ENCODE results near the gene RASSF7.

The RASSF7 gene

DNA sequence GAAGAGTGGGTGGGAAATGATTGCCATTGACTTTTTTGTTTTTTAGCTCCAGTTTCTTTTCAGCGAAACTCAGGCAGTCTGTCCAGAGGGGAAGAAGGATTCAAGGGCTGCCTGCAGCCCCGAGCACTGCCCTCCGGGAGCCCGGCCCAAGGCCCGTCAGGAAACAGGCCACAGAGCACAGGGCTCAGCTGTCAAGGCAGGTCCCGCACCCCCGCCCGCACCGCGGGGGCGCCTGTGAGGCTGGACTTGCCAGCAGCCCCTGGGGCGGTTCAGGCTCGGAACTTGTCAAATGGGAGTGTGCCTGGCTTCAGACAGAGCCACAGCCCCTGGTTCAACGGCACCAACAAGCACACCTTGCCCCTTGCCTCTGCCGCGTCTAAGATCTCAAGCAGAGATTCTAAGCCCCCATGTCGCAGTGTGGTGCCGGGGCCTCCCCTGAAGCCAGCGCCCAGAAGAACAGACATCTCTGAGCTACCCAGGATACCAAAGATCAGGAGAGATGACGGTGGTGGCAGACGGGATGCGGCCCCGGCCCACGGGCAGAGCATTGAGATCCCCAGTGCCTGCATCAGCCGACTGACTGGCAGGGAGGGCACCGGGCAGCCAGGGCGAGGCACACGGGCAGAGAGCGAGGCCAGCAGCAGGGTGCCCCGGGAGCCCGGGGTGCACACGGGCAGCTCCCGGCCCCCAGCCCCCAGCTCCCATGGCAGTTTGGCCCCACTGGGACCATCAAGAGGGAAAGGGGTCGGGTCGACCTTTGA lies 46.4 kb downstream of the RASSF7 start:
- in situ Hi-C loops (cut with HindIII; ENCODE audit: low sequenced_read_pairs), result no loop called here

GRCh38 chr11:607971-608659 lies 47.3 kb downstream of the RASSF7 start:
- in situ Hi-C loops (cut with HindIII; ENCODE audit: low sequenced_read_pairs), result no loop called here

- in situ Hi-C loops (cut with HindIII; ENCODE audit: low sequenced_read_pairs), result no loop called here
These were observed 48.1 kb downstream of the RASSF7 start for GRCh38 chr11:608791-609251.

GRCh38 chr11:609341-609811 lies 48.6 kb downstream of the RASSF7 start:
- in situ Hi-C loops (cut with HindIII; ENCODE audit: low sequenced_read_pairs), result no loop called here

DNA sequence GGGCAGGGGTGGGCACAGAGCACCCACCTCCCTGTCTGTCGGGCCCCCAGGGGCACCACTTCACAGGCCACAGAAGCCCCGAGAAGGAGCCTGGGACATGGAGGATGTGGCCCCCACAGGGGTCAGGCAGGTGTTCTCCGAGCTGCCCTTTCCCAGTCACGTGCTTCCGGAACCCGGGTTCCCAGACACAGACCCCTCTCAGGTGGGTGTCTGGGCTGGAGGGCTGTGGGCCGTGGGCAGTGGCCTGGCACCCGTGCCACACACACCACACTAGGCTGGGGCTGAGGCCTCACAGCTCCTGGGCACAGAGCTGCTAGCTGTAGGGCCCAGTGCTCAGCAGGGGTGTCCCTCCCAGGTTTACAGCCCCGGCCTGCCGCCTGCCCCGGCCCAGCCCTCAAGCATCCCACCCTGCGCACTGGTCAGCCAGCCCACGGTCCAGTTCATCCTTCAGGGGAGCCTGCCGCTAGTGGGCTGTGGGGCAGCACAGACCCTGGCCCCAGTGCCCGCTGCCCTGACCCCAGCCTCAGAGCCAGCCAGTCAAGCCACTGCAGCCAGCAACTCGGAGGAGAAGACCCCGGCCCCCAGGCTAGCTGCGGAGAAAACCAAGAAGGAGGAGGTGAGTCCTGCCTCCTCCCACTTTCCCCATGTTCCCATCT lies 49.5 kb downstream of the RASSF7 start:
- in situ Hi-C loops (cut with HindIII; ENCODE audit: low sequenced_read_pairs), result no loop called here

DNA sequence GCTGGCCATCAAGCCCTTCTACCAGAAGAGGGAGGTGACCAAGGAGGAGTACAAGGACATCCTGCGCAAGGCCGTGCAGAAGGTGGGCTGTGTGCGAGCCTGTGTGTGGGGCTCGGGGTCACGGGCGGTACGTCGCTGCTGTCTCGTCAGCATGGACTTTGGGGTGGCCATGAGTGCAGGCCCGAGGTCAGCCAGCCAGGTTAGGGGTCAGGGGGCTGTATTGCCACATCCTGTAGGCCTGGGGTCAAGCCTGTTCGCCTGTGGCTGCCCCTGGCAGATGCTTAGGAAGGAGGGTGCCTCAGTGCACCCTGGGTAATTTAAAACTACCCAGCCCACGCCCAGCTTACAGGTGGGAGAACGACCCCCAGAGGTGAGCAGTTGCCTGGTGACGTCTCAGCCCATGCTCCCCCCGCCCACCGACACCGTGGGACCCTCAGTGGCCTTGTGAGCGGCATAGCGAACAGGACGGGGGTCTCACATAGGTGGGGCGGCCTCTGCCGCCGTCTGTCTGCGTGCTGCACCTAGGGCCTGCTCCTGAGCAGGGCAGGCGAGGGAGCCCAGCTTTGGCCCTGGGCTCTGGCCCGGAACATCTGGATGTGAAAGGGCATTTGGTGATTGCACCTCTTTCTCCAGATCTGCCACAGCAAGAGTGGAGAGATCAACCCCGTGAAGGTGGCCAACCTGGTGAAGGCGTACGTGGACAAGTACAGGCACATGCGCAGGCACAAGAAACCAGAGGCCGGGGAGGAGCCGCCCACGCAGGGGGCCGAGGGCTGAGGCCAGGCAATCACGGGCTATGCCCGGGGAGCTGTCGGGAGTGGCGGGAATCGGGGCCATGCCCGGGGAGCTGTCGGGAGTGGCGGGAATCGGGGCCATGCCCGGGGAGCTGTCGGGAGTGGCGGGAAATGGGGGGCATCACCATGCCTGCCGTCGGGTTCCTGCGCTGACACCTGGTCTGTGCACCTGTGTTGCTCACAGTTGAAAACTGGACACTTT lies 50.5 kb downstream of the RASSF7 start:
- in situ Hi-C loops (cut with HindIII; ENCODE audit: low sequenced_read_pairs), result no loop called here

GRCh38 chr11:612201-612960 lies 51.6 kb downstream of the RASSF7 start:
- in situ Hi-C loops (cut with HindIII; ENCODE audit: low sequenced_read_pairs), result no loop called here

DNA sequence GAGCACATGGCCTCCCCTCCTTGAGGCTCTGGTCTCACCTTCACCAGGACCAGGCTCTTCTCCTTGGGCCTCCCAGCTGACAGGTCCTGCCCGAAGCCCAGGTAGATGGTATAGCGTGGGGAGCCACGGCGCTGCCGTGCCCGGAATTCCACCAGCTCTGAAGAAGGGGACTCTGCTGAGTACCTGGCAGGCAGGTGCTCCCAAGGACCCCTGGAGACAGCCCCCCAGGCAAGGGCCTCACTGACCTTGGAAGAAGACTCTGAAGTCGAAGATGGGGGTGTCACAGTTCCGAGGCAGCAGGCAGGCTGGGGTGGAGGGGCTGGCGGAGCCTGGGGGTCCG lies 52.2 kb downstream of the RASSF7 start:
- in situ Hi-C loops (cut with HindIII; ENCODE audit: low sequenced_read_pairs), result no loop called here

DNA sequence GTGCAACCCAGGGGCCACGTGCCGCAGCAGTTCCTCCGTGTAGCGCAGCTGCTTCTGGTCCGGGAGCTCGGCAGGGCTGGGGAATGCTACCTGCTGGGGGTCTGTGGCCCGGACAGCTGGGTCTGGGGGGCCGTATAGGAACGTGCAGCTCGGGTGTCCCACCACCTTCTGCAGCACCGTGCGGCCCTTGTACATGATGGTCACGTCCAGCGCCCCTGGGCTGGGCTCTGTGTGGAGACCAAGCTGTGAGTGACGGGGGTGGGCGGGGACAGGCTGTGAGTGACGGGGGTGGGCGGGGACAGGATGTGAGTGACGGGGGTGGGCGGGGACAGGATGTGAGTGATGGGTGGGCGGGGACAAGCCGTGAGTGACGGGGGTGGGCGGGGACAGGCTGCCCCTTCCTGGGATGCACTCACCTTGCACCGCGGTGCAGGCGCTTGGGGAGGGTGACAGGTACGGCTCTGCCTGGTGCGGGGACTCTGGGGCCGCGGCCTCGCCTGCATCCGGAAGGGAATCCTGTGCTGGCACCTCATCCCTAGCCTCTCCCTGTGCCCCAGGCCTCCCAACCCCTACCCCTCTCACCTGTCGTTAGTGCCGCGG lies 52.7 kb downstream of the RASSF7 start:
- in situ Hi-C loops (cut with HindIII; ENCODE audit: low sequenced_read_pairs), result no loop called here

Data from DLD1 (cell line).